ENCODE data around the gene LPCAT3. TPM values are rescaled to one million over a fixed set of nuclear protein-coding genes. Genes with fewer than 3 reads are reported as not detected.
A peak's percentile ranks its signal among the peaks of the same experiment; 100 is the strongest.

The LPCAT3 gene
- total RNA-seq, 1 donor from 2014 or later = 7.9 TPM

DNA sequence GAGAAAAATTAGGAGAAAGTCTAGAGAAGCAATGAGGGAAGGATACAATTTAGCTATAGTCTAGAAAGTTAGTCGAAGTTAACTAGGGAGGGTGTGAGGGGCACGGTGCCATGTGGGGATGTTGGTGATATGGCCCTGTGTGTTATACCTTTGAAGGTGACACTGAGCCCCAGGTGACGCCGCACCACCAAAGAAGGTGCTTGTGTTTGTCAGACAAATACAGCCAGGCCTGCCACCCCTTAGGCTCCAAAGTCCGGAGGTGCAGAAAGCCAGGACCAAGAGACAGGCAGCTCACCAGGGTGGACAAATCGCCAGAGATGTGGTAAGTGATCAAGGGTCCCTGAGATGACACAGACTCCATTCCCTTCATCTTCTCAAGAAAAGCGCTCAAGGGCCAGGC lies 43.3 kb upstream of the LPCAT3 start:
- DNase-seq (ENCODE audit: low read depth) = no peak
- Histone ChIP-seq H3K27me3 (ENCODE audit: control insufficient read depth, insufficient read depth, low read length) (no peaks in the 10 kb centered on the region), H3K4me3 (ENCODE audit: low read depth, low read length) (no peak overlapping the region), H3K36me3 (ENCODE audit: control insufficient read depth, insufficient read depth, low read length) (no peaks in the 10 kb centered on the region)
- no peak for FAIRE-seq
- no peak for TF ChIP-seq CTCF (IDR thresholded peaks at IDR 0.05; ENCODE audit: insufficient read depth, low read length, severe bottlenecking)

DNA sequence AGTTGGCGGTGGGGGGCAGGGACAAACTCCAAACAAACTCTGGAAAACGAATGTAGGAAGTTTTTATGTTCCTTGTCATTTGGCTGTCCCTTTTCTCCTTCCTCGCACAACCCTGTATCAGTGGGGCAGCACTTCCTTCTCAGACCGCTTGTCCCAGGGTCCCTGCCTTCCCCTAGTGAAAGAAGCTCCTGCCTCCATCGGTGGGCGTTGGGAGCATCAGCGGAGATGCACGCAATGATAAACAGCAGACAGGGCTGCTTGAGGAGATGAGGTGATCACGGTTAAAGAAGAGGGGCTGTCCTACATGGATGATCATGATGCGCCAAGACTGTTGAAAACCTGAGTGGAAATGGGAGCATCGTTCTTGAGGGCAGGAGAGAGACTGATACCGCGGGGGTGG lies 42.9 kb upstream of the LPCAT3 start:
- no peaks in the 10 kb centered on the region for H3K36me3 ChIP-seq (ENCODE audit: control insufficient read depth, insufficient read depth, low read length)
- no peak for FAIRE-seq
- no peaks in the 10 kb centered on the region for H3K27me3 ChIP-seq (ENCODE audit: control insufficient read depth, insufficient read depth, low read length)
- TF ChIP-seq CTCF (IDR thresholded peaks at IDR 0.05; ENCODE audit: insufficient read depth, low read length, severe bottlenecking) = no peak
- DNase-seq (ENCODE audit: low read depth) = no peak
- H3K4me3 ChIP-seq (ENCODE audit: low read depth, low read length) = no peak overlapping the region

DNA sequence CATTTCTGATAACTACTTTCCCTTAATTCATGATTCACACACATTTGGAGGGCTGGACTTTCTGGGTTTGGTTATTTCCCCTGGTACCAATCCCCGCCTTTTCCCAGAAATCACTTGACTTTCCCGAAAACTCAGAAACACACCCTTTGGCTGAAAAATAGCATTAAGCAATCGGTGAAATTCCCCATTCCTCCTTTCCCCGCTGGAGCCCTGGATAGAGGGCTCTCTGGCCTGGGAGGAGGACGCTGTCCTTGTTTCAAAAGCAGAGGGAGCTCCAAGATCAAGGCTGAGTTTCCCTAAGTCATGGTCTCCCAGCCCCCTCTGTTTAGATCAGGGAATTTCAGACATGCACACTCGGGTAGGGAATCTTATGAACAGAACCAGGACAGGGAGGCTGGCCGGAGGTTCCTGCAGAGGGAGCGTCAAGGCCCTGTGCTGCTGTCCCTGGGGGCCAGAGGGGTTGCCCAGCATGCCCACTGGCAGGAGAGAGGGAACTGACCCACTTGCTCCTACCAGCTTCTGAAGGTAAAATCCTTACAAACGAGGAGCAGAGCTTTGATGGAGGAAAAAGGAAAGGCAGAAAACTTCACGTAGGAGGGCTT lies 42.2 kb upstream of the LPCAT3 start, which contains the start of gene C1S:
Gene C1S, plus strand, starts transcription at position 366 of the 602 bp plus-strand sequence. CDS start 1,195 bp downstream, outside the sequence.
- Histone ChIP-seq H3K4me3 (ENCODE audit: low read depth, low read length) (no peak within 1 kb of the TSS), H3K36me3 (ENCODE audit: control insufficient read depth, insufficient read depth, low read length) (no peaks in the 10 kb centered on the region), H3K27me3 (ENCODE audit: control insufficient read depth, insufficient read depth, low read length) (no peaks in the 10 kb centered on the region)
- DNase-seq (ENCODE audit: low read depth) (peak; percentile 93), FAIRE-seq (no peak)
- TF ChIP-seq CTCF (IDR thresholded peaks at IDR 0.05; ENCODE audit: insufficient read depth, low read length, severe bottlenecking) = peak; percentile 81

- no peak for TF ChIP-seq CTCF (IDR thresholded peaks at IDR 0.05; ENCODE audit: insufficient read depth, low read length, severe bottlenecking)
- DNase-seq (ENCODE audit: low read depth) (no peak), FAIRE-seq (no peak)
- H3K36me3 ChIP-seq (ENCODE audit: control insufficient read depth, insufficient read depth, low read length) = no peaks in the 10 kb centered on the region
- no peaks in the 10 kb centered on the region for H3K27me3 ChIP-seq (ENCODE audit: control insufficient read depth, insufficient read depth, low read length)
- H3K4me3 ChIP-seq (ENCODE audit: low read depth, low read length) = no peak overlapping the region
Measured at GRCh38 chr12:7059780-7060179, 41.5 kb upstream of the LPCAT3 start.

DNA sequence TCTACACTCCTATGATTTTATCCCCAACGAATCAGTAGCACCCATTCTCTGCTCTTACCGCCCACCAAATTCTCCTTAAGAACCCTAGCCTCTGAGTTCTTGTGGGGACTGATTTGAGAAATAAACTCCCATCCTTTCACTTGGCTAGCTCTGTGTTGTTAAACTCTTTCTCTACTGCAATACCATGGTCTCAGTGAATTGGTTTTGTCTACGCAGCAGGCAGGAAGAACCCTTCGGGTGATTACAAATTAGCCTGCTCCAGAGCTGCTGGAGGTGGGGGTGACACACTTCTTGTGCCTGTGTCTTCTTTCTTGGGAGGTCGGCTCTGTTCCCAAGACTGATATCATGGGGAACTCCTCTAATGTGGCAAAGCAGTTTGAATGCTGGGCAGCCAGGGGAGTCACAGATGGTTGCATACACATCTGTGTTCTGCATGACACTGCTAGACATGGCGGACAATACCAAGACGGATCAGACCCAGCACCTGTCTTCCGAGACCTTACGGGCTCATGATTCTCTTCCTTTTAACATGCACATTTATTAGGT lies 40.6 kb upstream of the LPCAT3 start:
- DNase-seq (ENCODE audit: low read depth) = no peak
- Histone ChIP-seq H3K36me3 (ENCODE audit: control insufficient read depth, insufficient read depth, low read length) (no peaks in the 10 kb centered on the region), H3K4me3 (ENCODE audit: low read depth, low read length) (no peak overlapping the region), H3K27me3 (ENCODE audit: control insufficient read depth, insufficient read depth, low read length) (no peaks in the 10 kb centered on the region)
- no peak for FAIRE-seq
- no peak for TF ChIP-seq CTCF (IDR thresholded peaks at IDR 0.05; ENCODE audit: insufficient read depth, low read length, severe bottlenecking)
